Endothelial cell of umbilical vein (primary cell): ENCODE results near the gene PLXNA4. TPM values are rescaled to one million over a fixed set of nuclear protein-coding genes. Genes with fewer than 3 reads are reported as not detected.

Source experiments
- BruUV-seq: library from RNA; stranded (reverse); fragments of 400-500 nt; replicated peaks from 2 replicates; lab custom pipeline; 2021; lab: Mats Ljungman, UMichigan
- CTCF ChIA-PET: fragments of 300-600, 350-600 bp; sonication (Branson Sonifier 250); formaldehyde crosslinking; loops from one replicate; lab custom pipeline; 2021; ENCODE audit warnings: antibody characterized with exemption, inconsistent platforms; lab: Charles Lee
- POLR2A ChIA-PET: fragments of 300-600, 350-600 bp; sonication (Branson Sonifier 250); formaldehyde crosslinking; loops from one replicate; lab custom pipeline; 2021; ENCODE audit warnings: antibody characterized with exemption, inconsistent platforms; lab: Charles Lee
- DNase-seq: peaks from one replicate; pipeline ENCODE4 v3.0.0-alpha.2; 2011; ENCODE audit warnings: low read depth, low spot score
- FAIRE-seq: peaks from 2 replicates; lab custom pipeline; 2011; peaks lifted over from hg19 to GRCh38; lab: Jason Lieb, UNC
- H2AFZ ChIP-seq: 2 replicates; pipeline ENCODE4 v1.6.0; 2012; ENCODE audit warnings: low read depth, low read length, control low read depth, inconsistent platforms
- H3K27ac ChIP-seq: 2 replicates; pipeline ENCODE4 v1.5.1; 2011; ENCODE audit warnings: low read depth, mild to moderate bottlenecking, control low read depth, low read length, moderate library complexity; ENCODE audit not compliant: insufficient read depth
- H3K27me3 ChIP-seq, 2 experiments: 2 replicates each; pipeline versions ENCODE4 v1.6.0 to v1.6.1; 2011; ENCODE audit warnings: low read length in 2 of 2, mixed read lengths in 1 of 2; ENCODE audit not compliant: control insufficient read depth in 2 of 2, insufficient read depth in 2 of 2
- H3K36me3 ChIP-seq, 2 experiments: 2 replicates in 1 of 2; 3 replicates in 1 of 2; pipeline ENCODE4 v1.5.1; 2011; ENCODE audit warnings: low read length in 2 of 2, mild to moderate bottlenecking in 1 of 2, moderate library complexity in 1 of 2; ENCODE audit not compliant: control insufficient read depth in 2 of 2, insufficient read depth in 2 of 2; ENCODE audit errors: extremely low read depth in 1 of 2
- H3K4me1 ChIP-seq: 3 replicates; pipeline ENCODE4 v1.5.1; 2011; ENCODE audit warnings: mild to moderate bottlenecking, low read length; ENCODE audit not compliant: control insufficient read depth, insufficient read depth; ENCODE audit errors: extremely low read depth
- H3K4me2 ChIP-seq: 2 replicates; pipeline ENCODE4 v1.6.1; 2011; ENCODE audit warnings: low read length, control low read depth, mixed read lengths; ENCODE audit not compliant: insufficient read depth
- H3K4me3 ChIP-seq, 3 experiments: fragments of 200-600 bp in 1 of 3; sonication (generic), shearing (Covaris generic) in 1 of 3; replicated peaks in 1 of 3; 2 replicates each; pipeline ENCODE4 v1.5.1; 2011 to 2016; ENCODE audit warnings: control low read depth in 3 of 3, low read length in 3 of 3, mild to moderate bottlenecking in 2 of 3, inconsistent platforms in 1 of 3, low read depth in 1 of 3, moderate library complexity in 1 of 3; ENCODE audit not compliant: insufficient read depth in 1 of 3
- H3K79me2 ChIP-seq: 2 replicates; pipeline ENCODE4 v1.6.0; 2012; ENCODE audit warnings: low read length, inconsistent platforms; ENCODE audit not compliant: control insufficient read depth, insufficient read depth
- H3K9ac ChIP-seq: replicated peaks from 2 replicates; pipeline ENCODE3; 2011; ENCODE audit warnings: low read length, control low read depth; ENCODE audit not compliant: insufficient read depth; ENCODE audit errors: extremely low read depth
- H3K9me1 ChIP-seq: replicated peaks from 3 replicates; pipeline ENCODE4 v1.6.0; 2011; ENCODE audit warnings: mild to moderate bottlenecking, low read length; ENCODE audit not compliant: control insufficient read depth, insufficient read depth; ENCODE audit errors: extremely low read depth
- H3K9me3 ChIP-seq: replicated peaks from 2 replicates; pipeline ENCODE4 v1.5.1; 2012; ENCODE audit warnings: low read length, inconsistent platforms; ENCODE audit not compliant: control insufficient read depth, insufficient read depth
- H4K20me1 ChIP-seq: replicated peaks from 2 replicates; pipeline ENCODE3; 2011; ENCODE audit warnings: mild to moderate bottlenecking, low read length; ENCODE audit not compliant: control insufficient read depth, insufficient read depth; ENCODE audit errors: extremely low read depth
- CTCF ChIP-seq, 2 donors: IDR thresholded peaks; 1 replicate in 1 of 2; 2 replicates in 1 of 2; pipeline ENCODE4 v1.5.1; 2011; ENCODE audit warnings: low read length in 2 of 2, mild to moderate bottlenecking in 2 of 2, moderate library complexity in 2 of 2, control low read depth in 1 of 2, inconsistent platforms in 1 of 2, low read depth in 1 of 2; ENCODE audit not compliant: insufficient read depth in 1 of 2; ENCODE audit errors: extremely low read depth in 1 of 2
- GATA2 ChIP-seq: IDR thresholded peaks from 2 replicates; pipeline ENCODE4 v1.7.0; 2011; ENCODE audit warnings: low read depth, mild to moderate bottlenecking, moderate library complexity, mixed read lengths, low read length; ENCODE audit not compliant: insufficient read length, insufficient read depth
- JUN ChIP-seq: IDR thresholded peaks from 2 replicates; pipeline ENCODE4 v1.6.1; 2011; ENCODE audit warnings: borderline replicate concordance, low read depth; ENCODE audit not compliant: insufficient read length, insufficient read depth
- MYC ChIP-seq: IDR thresholded peaks from one replicate; pipeline ENCODE4 v1.6.1; 2011; ENCODE audit warnings: mild to moderate bottlenecking, low read depth, low read length
- POLR2AphosphoS5 ChIP-seq: IDR thresholded peaks from 2 replicates; pipeline ENCODE4 v1.6.1; 2012; ENCODE audit warnings: low read depth, mild to moderate bottlenecking, control low read depth, low read length, moderate library complexity; ENCODE audit not compliant: insufficient read depth
- dilution Hi-C: fragments of 300-500 bp; cut with MboI; formaldehyde crosslinking; loops from one replicate; pipeline ENCODE4 v1.15.0; 2019; ENCODE audit warnings: low sequenced_read_pairs; ENCODE audit not compliant: extremely low pct_ligation_motif_present
- intact Hi-C: fragments of 100-400 bp; cut with micrococcal nuclease; formaldehyde crosslinking; loops from one replicate; pipeline ENCODE4 v1.10.0; 2022
- polyA plus RNA-seq, 4 experiments: library from polyadenylated mRNA; depleted of rRNA in 3 of 4; stranded (reverse) in 3 of 4; unstranded in 1 of 4; fragments of >200 nt; gene quantifications; 2 replicates each; pipeline versions ENCODE4 v1.2.1 to v1.2.3, GENCODE V29; 2011 to 2012; ENCODE audit warnings: missing spikeins in 1 of 4
- total RNA-seq: library from RNA; stranded (reverse); gene quantifications from 2 replicates; pipeline ENCODE4 v1.2.3, GENCODE V29; 2021

The PLXNA4 gene
- total and polyA plus RNA-seq, 2 donors (not counting 3 experiments of a cell fraction or from before 2014, with no cell fraction given), result 12.1 to 20.4 TPM

- intact Hi-C loops (no loop called here), dilution Hi-C loops (no loop called here)
- H3K9ac ChIP-seq, result no peak overlapping the region
- no peak for TF ChIP-seq MYC
- TF ChIP-seq GATA2, result peak; percentile 52
- FAIRE-seq (no peak), DNase-seq (no peak)
- H3K4me2 ChIP-seq, result no peak overlapping the region
- H3K4me3 ChIP-seq, result no peak overlapping the region
- H3K27ac ChIP-seq, result no peak overlapping the region
- no peaks in the 10 kb centered on the region for H3K36me3 ChIP-seq
- H4K20me1 ChIP-seq, result no peaks in the 10 kb centered on the region
- no peaks in the 10 kb centered on the region for H3K79me2 ChIP-seq
- H3K9me1 ChIP-seq, result no peaks in the 10 kb centered on the region
- no peak overlapping the region for H2AFZ ChIP-seq
- POLR2A ChIA-PET, result interaction anchor here (0.9 kb wide), 1 partner anchor 15 kb away, joined by 3 read pairs; no protein-coding TSS in a partner anchor
- peaks cover 31% of the 10 kb centered on the region for H3K4me1 ChIP-seq
- CTCF ChIA-PET, result interaction anchor here (0.7 to 1.5 kb wide), 2 partner anchors 88 to 94 kb away, joined by 3 read pairs; no protein-coding TSS in a partner anchor
- H3K27me3 ChIP-seq, result no peaks in the 10 kb centered on the region
- no TSS peak for BruUV-seq
- H3K9me3 ChIP-seq, result no peaks in the 10 kb centered on the region
Measured at GRCh38 chr7:132412435-132412834, 163.8 kb downstream of the PLXNA4 start.

- dilution Hi-C loops, result no loop called here
Measured at GRCh38 chr7:132410861-132411541, 165.3 kb downstream of the PLXNA4 start.

More at GRCh38 chr7:132410861-132411541, 165.3 kb downstream of the PLXNA4 start:
- intact Hi-C loops, result no loop called here
- H3K36me3 ChIP-seq, result no peaks in the 10 kb centered on the region
- H3K27ac ChIP-seq, result peak overlapping the region; percentile 33
- no peak overlapping the region for H3K4me3 ChIP-seq
- POLR2A ChIA-PET, result no interaction called here
- CTCF ChIA-PET, result interaction anchor here (0.5 to 2.1 kb wide), 3 partner anchors 11 to 92 kb away, joined by 3 to 5 read pairs (median 4); no protein-coding TSS in a partner anchor
- no peaks in the 10 kb centered on the region for H3K79me2 ChIP-seq
- no peaks in the 10 kb centered on the region for H3K9me1 ChIP-seq
- H3K9ac ChIP-seq, result no peak overlapping the region
- no TSS peak for BruUV-seq
- peak overlapping the region; percentile 4 for H3K4me2 ChIP-seq
- no peak for FAIRE-seq
- H3K27me3 ChIP-seq, result no peaks in the 10 kb centered on the region
- H2AFZ ChIP-seq, result no peak overlapping the region
- TF ChIP-seq CTCF (IDR thresholded peaks at IDR 0.05; ENCODE audit: extremely low read depth in 1 of 2, insufficient read depth in 1 of 2, low read depth in 1 of 2, low read length in 2 of 2) (no peak), JUN (no peak), MYC (no peak), POLR2AphosphoS5 (no peak)
- no peak for DNase-seq
- peaks cover 27% of the 10 kb centered on the region for H3K4me1 ChIP-seq
- no peaks in the 10 kb centered on the region for H4K20me1 ChIP-seq
- H3K9me3 ChIP-seq, result no peaks in the 10 kb centered on the region
